ENCODE measurements around the gene CNIH3. TPM values are rescaled to one million over a fixed set of nuclear protein-coding genes. Genes with fewer than 3 reads are reported as not detected.

The CNIH3 gene
- total RNA-seq, 1 donor from 2014 or later, result 4.2 TPM

GRCh38 chr1:224582041-224582440 is 34.1 kb upstream of the CNIH3 start:
- Mint-ChIP-seq H3K27me3 (ENCODE audit: unreplicated experiment) (peaks cover 3% of the 10 kb centered on the region), H3K4me1 (ENCODE audit: unreplicated experiment) (peaks cover 6% of the 10 kb centered on the region), H3K36me3 (ENCODE audit: unreplicated experiment) (no peaks in the 10 kb centered on the region), H3K9me3 (ENCODE audit: unreplicated experiment) (peaks cover 1% of the 10 kb centered on the region), H3K27ac (ENCODE audit: unreplicated experiment) (no peak overlapping the region), H3K4me3 (ENCODE audit: unreplicated experiment) (no peak overlapping the region)
- DNase-seq (ENCODE audit: extremely low spot score, unreplicated experiment), result no peak
- no peak for TF ChIP-seq CTCF (IDR thresholded peaks at IDR 0.05)

DNA sequence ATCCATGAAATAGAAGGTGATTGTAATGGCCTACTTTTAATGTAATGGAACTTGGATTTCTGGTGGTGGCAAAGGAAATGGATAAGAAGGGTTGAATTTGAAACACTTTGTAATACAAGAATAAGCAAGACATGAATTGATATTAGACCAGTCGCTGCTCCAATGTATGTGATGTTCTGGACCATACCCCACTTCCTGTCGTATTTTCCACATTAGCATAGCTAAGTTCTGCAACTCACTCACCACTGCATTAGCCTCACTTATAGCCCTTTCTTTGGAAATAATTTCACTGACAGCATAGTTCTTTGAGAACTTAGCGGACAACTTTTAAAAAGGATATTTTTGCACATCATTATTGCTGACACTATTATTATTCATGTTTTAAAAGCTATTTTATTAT is 32.3 kb upstream of the CNIH3 start:
- no peaks in the 10 kb centered on the region for H3K9me3 Mint-ChIP-seq (ENCODE audit: unreplicated experiment)
- no peak for TF ChIP-seq CTCF (IDR thresholded peaks at IDR 0.05)
- no peak for DNase-seq (ENCODE audit: extremely low spot score, unreplicated experiment)
- no peak overlapping the region for H3K27ac Mint-ChIP-seq (ENCODE audit: unreplicated experiment)
- H3K4me1 Mint-ChIP-seq (ENCODE audit: unreplicated experiment), result peaks cover 6% of the 10 kb centered on the region
- peaks cover 3% of the 10 kb centered on the region for H3K27me3 Mint-ChIP-seq (ENCODE audit: unreplicated experiment)
- H3K36me3 Mint-ChIP-seq (ENCODE audit: unreplicated experiment), result no peaks in the 10 kb centered on the region
- H3K4me3 Mint-ChIP-seq (ENCODE audit: unreplicated experiment), result no peak overlapping the region

DNA sequence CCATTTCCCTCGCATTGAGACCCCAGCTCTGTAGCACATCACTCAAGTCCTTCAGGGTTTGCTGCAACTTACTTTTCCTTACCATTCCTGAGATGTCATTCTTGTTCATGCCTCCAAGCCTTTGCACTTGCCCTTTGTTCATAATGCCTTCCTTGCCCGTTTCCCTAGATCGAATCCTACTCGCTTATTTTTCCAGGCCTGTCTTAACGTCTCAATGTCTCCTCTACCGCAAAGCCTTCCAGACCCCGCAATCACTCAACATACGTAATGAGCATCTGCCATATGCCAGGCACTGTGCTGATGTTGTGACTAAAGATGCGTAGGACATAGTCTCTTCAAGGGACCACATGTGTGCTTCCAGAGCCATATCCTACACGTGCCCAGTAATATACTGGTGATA is 31.1 kb upstream of the CNIH3 start:
- H3K27me3 Mint-ChIP-seq (ENCODE audit: unreplicated experiment), result peaks cover 3% of the 10 kb centered on the region
- DNase-seq (ENCODE audit: extremely low spot score, unreplicated experiment), result no peak
- TF ChIP-seq CTCF (IDR thresholded peaks at IDR 0.05), result no peak
- no peaks in the 10 kb centered on the region for H3K9me3 Mint-ChIP-seq (ENCODE audit: unreplicated experiment)
- H3K36me3 Mint-ChIP-seq (ENCODE audit: unreplicated experiment), result no peaks in the 10 kb centered on the region
- no peaks in the 10 kb centered on the region for H3K4me1 Mint-ChIP-seq (ENCODE audit: unreplicated experiment)
- no peak overlapping the region for H3K27ac Mint-ChIP-seq (ENCODE audit: unreplicated experiment)
- H3K4me3 Mint-ChIP-seq (ENCODE audit: unreplicated experiment), result no peak overlapping the region

DNA sequence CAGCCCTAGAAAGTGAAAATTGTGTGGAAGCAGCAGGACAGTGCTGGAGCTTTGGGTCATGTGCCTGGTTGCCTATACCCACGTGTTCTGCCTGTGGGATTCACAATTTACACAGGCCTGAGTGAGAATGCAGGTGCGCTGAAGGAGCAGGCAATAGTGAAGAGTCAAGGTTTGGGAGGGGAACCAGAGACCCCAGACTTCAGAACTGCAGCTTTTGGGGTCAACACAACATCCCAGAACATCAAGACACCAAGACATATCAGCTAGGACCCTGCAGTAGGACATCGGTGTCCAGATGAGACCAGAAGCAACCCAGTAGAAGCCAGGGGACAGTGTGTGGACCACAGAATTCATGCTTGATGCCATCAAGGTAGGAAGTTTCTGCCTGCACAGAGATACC is 29.1 kb upstream of the CNIH3 start:
- H3K27me3 Mint-ChIP-seq (ENCODE audit: unreplicated experiment), result no peaks in the 10 kb centered on the region
- TF ChIP-seq CTCF (IDR thresholded peaks at IDR 0.05), result no peak
- no peak overlapping the region for H3K27ac Mint-ChIP-seq (ENCODE audit: unreplicated experiment)
- DNase-seq (ENCODE audit: extremely low spot score, unreplicated experiment), result no peak
- no peaks in the 10 kb centered on the region for H3K4me1 Mint-ChIP-seq (ENCODE audit: unreplicated experiment)
- no peaks in the 10 kb centered on the region for H3K36me3 Mint-ChIP-seq (ENCODE audit: unreplicated experiment)
- no peak overlapping the region for H3K4me3 Mint-ChIP-seq (ENCODE audit: unreplicated experiment)
- no peaks in the 10 kb centered on the region for H3K9me3 Mint-ChIP-seq (ENCODE audit: unreplicated experiment)

DNA sequence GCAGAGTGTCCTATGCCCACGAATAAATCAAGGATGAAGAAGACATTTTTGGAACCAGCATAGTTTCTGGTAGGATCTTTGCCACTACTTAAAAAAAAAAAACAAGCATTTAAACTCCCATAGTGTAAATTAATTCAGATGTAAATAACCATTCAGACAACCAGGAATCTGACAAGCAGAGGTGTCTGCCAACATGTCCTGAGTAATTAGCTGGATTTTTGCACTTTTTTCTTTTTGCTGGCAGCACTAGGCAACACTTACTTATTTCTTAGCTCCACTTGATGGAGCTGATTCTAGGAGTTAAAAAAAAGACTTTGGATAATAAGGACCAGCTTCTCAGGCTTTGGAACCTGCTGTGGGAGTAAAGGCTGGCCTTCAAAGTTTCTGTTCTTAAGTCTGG is 27.6 kb upstream of the CNIH3 start:
- Mint-ChIP-seq H3K36me3 (ENCODE audit: unreplicated experiment) (no peaks in the 10 kb centered on the region), H3K27me3 (ENCODE audit: unreplicated experiment) (no peaks in the 10 kb centered on the region), H3K27ac (ENCODE audit: unreplicated experiment) (no peak overlapping the region)

More for the DNA sequence above, 27.6 kb upstream of the CNIH3 start:
- no peak for DNase-seq (ENCODE audit: extremely low spot score, unreplicated experiment)
- Mint-ChIP-seq H3K4me3 (ENCODE audit: unreplicated experiment) (no peak overlapping the region), H3K9me3 (ENCODE audit: unreplicated experiment) (no peaks in the 10 kb centered on the region), H3K4me1 (ENCODE audit: unreplicated experiment) (peaks cover 6% of the 10 kb centered on the region)
- TF ChIP-seq CTCF (IDR thresholded peaks at IDR 0.05), result no peak

Measured in osteocyte (in vitro differentiated cells).